ENCODE measurements around the gene TSPYL4.

TSPYL4 gene

DNA sequence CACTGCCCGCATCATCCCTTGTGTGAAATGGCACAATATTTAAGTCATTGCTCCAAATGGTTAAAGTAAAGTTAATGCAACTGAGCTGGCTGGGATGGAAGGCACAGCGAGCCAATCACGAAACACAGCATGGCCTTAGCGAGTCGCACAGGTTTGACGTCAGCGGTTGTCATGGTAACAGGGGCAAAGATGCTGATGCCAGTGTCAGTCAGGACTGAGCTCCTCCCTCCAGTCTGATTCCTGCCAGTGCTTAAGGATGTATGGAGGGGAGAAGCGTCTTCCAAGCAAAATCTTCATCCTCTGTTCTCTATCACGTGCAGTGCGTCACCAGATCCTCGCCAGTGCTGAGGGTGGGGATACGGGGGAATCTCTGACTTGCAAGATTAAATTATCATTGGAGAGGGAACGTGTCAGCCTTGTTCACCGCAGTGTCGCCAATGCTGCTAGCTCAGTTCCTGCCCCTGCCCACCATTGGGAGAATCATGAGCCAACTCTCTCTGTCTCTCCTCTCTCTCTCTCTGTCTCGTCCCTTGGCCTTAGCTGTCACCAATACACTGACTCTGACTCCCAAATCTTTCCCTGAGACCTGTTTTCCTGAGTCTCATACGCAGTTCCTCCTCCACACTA is 24.5 kb downstream of the TSPYL4 start:
- DNase-seq (ENCODE audit: low read depth in 2 of 2): peak; percentile 90 to 92

DNA sequence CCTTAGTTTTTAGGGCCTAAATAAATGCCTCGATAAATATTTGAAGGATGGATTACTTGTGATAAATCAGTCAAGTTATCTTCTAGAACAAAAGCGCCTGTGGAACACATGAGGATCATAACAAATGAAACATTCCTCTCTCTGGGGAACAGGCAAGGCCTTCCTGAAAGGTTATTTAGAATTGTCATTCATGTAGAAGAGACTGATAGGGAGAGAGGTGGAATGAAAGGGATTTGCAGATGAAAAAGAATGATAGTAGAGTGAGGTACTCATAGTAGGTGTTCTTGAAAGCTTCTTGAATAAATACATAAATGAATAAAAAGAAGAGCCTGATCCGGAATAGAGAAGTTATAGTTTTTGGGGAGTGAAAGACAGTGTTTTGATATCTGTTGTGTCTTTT is 30.5 kb downstream of the TSPYL4 start:
- DNase-seq (ENCODE audit: low read depth in 2 of 2): no peak

DNA sequence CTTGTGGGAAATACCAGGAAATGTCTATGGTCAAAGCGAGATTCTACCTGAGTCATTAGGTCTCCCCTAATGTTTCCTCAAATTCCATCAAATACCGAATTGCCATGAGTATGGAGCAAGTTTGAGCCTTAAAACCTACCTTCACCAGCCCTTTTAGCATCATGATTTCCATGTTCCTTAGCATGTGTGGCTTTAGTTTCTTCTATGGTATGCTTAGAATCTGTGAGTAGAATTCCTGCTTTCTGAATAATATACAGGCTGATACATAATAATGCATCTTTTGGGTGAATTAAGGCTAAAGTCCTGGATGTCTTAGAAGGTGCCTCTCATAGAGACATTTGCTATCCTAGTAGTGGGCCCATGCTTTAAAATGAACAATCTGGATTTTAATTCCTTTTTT is 32.0 kb downstream of the TSPYL4 start:
- DNase-seq (ENCODE audit: low read depth in 2 of 2): no peak

DNA sequence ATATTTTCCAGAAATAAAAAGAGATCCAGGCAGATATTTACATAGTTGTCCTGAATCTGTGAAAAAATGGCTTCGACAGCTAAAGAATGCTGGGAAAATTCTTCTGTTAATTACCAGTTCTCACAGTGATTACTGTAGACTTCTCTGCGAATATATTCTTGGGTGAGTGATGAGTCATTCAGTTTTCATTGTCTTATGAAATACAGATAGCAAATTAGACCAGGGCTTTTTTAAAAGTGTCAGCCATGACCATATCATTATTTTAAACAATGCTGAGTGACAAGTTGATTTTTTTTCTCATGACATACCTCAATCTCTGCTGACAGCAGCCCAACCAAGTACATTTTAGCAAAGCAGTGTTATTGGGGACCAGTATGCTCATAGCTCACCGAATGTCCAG is 32.8 kb downstream of the TSPYL4 start:
- DNase-seq (ENCODE audit: low read depth in 2 of 2): peak in 1 of 2 experiments; percentile 33

DNA sequence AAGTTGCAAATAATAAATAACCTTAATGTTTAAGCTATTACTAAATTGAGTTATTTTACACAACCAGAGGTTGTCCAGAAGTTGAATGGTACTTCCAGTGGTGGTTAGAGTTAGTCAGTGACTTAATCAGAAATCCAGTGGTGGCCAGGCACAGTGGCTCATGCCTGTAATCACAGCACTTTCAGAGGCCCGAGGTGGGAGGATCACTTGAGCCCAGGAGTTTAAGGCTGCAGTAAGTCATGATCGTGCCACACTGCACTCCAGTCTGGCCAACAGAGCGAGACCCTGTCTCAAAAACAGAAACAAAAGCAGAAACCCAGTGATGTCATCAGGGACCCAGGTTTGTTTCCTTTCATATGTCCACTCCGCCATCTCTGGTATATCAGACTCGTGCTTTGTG is 35.0 kb downstream of the TSPYL4 start:
- no peak for DNase-seq (ENCODE audit: low read depth in 2 of 2)

DNA sequence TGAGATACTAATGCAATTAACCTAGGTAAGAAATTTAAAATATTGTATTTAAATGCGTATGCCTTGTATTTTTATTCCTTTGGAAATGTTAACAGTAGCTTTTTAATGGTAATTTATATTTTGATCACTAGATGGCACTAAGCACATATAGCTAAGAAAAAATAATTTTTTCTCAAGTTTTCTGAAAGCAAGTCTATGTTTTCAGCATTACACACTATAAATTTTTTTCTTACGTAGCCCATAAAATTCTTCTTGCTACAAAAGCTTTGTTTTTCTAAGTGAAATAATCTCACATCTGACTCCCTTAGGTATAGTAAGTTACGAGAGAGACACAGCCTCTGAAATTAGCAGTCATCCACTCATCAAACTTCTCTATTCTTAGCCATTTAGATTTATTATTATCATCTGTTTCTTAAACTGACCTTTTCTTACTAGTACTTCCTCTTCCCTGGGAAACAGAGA is 35.7 kb downstream of the TSPYL4 start:
- DNase-seq (ENCODE audit: low read depth in 2 of 2): no peak

DNA sequence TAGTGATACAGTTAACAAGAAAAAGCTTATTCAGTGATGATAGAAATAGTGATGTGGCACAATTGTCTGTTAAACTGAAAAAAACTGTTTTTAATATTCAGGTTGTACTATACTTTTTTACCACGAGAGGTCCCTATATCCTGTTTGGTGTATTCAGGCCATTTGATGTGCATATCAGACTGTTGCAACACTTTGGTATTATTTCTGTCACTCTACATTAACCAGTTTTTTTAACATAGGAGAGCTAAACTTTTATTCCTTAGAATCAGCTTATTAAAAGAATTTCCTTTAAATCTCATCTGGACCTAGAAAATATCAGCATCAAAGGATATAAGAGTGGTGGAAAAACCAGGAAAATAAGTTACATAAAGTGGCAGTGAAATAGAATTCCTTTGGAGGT is 36.8 kb downstream of the TSPYL4 start:
- DNase-seq (ENCODE audit: low read depth in 2 of 2): peak in 1 of 2 experiments; percentile 32

DNA sequence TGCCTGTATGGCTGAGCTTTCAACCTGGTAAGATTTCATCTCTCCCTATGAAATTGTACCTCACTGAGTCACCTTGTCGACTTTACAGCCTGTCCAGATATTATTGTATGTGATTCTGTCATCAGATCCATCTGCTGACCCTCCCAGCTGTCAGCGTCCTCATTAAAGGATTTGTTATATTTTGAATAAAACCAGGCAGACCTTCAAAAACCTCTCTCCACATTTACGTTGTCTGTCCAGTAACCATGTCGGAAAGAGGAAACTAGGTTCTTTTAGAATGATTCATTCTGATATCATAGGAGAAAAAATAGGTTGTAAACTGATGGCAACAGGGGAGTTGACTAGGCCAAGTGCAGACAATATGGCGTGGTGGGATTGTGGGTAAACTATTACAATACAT is 38.5 kb downstream of the TSPYL4 start:
- DNase-seq (ENCODE audit: low read depth in 2 of 2): peak in 1 of 2 experiments; percentile 16

DNA sequence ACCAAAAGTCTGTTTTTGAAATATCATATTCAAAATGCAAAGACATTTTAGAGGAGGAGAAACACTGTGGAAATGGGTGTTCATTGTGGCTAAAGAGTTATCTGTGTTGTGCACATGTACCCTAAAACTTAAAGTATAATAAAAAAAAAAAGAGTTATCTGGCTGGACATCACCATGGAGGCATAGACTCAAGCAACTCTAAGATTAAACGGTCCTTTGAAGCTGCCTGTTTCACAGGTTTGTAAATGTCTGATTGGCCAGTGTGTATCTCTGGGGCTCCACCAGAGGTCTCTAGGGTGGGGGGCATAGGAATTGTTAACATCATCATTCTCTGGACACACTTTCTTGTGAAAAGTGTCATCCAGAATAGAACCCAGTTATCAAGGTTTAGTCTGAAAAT is 39.2 kb downstream of the TSPYL4 start:
- DNase-seq (ENCODE audit: low read depth in 2 of 2): no peak

DNA sequence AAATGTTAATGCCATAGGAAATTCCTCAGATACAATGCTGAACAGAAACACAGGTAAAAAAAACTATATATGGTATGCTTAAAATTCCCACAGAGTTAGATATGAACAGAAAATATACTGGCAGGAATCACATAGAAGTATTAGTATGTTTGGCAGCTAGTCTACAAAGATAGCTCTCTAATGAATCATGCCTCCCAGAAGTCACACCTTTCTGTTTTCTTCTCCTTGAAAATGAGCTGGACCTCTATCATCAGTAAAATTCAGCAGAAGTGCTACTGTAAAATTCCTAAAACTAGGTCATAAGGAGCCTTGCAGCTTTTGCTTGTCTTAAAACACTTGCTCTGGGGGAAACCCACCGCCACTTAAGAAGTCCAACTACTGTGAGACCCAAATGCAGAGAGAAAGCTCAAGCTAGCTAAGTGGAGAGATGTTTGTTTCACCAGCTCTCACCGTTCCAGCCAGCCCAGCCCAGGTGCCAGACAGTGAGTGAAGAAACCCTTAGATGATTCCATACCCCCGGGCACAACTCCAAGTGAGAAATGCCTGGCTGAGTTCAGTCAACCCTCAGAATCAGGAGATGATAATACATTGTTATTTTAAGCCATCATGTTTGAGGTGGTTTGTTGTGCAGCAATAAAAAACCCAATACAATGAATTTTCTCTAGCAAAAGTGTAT is 43.0 kb downstream of the TSPYL4 start:
- peak in 1 of 2 experiments; percentile 20 for DNase-seq (ENCODE audit: low read depth in 2 of 2)

DNA sequence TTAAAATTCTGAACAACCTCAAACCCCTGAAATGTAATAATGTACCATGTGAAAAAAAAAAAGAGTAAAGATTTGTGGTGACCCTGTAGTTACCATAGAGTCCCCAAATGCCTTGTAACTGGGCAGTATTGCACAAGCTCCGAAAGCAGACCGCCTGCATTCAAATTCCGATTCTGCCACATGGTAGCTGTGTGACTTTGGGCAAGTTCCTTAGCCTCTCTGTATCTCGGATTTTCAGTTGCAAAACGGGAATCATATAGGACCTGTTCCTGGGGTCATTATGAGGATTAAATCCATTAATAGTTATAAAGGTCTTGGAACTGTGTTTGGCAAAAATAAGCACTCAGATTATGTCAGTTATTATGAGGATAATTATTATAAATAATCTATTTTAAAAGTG is 43.6 kb downstream of the TSPYL4 start:
- no peak for DNase-seq (ENCODE audit: low read depth in 2 of 2)

DNA sequence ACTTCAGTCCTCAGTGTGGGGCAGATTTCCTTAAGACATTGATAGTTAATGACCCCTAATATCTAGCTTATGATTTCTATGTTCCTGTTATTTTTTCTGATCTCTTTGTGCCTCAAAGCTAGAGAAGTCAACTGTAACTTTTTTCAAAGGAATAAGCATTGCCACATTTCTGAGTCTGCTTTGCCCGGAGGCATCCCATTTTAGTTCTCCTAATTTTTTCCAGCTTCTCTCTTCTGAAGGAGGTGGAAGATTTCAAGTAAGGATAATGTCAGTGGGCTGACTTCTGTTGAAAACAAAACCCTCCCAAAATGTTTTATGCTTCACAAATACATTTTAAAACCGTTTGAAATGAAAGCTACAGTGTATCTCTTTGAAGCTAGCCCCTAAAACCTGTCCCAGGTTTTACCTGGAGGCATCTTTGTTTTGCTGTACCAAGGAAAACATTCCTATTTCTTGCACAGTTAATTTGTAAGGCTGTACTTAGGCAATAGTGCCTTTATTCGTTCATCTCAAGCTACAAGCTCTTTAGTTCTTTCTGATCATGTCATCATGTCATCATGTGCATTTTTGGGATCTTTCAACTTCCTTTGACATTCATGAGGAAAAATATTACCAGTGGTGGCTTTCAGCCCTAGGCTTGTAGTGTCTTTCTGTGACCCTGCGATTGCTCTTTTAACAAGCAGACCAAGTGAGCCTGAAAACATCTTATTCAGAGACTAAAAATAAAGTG is 45.7 kb downstream of the TSPYL4 start:
- DNase-seq (ENCODE audit: low read depth in 2 of 2): no peak

DNA sequence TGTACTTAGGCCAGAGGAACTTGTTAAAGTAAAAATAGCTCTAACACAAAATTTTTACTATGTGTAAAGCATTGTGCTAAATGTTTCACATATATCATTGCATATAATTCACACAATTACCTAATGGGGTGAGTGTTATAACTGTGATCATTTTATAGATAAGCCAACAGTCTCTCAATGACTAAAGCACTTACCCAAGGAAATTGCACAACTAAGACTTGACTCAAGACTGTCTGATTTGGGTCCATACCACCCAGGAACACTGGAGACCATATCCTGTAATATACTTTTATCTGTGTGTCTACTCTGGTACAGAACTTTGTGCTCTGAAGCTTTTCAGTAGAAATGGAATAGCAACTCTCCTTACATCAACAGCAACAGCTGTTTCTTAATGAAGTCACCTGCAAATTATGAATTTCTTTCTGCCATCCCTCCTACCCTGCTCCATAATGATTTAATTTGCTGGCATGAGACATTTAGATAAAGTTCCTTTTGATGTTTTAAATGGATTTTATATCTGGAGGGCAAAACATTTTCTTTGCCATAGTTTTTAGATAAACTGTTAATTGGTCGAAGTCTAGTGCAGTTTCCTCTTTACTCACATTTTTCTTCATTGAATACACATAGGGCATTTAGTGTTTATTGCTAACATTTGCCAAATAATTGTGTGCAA is 47.5 kb downstream of the TSPYL4 start:
- DNase-seq (ENCODE audit: low read depth in 2 of 2): peak; percentile 33 to 37

DNA sequence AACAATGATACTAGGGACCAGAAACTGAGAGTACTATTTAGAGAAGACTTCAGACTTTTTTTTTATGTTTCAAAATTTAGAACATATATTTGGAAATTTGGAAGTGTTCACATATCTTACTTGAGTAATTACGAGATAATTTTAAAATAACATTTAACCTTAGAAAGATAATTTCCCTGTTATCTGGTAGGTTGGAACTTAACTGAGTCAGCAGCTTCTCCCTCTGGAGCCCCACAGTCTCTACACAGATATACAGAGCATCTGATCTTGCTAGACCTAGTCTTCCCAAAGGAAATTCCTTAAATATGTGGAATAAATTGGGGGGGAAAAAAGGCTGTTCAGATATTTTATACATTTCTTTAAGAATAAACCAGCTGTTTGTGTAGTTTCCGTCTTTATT is 48.6 kb downstream of the TSPYL4 start:
- DNase-seq (ENCODE audit: low read depth in 2 of 2): no peak

DNA sequence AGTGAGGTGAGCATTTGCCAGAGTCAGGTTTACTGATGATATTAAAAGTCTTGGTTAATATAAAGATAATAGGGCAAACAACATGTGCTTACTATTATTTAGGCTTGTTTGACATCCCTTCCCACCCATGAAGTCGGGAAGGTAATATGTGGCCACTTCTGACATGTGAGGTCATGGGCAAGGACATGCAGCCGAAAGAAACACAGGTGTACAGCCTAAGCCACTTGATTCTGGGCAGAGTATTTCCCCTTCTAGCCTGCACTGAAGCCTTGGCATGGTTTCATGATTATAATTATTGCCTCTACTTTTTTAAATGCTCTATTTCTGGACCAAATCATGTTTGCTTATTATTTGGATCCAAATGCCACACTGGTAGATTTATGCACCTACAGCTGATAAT is 52.3 kb downstream of the TSPYL4 start:
- no peak for DNase-seq (ENCODE audit: low read depth in 2 of 2)

DNA sequence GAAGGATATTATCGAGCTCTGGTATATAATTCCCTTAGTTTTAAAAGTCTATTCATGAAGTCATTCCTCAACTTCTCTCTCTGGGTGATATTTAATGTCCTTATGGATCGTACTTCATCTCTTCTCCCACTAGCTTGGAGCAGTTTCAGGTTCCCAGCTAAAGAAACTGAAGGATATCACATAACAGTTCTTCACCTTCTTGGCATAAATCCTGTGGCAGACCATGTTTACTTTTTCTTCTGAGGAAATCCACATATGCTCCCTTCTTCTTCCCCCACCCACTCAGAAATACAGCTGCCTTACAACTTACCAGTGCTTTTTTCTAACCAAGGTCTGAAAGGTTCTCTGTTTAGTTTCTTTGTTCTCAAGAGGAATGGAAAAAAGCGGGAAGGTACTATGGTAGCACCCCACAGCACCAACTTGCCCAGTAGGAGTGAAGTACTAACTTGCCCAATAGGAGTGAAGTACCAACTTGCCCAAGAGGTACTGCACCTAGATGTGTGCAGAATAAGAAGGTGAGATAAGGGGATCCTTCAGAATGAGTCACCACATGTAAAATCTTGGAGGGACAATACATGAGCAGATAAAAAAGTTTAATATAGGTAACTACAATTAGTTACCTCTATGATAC is 53.1 kb downstream of the TSPYL4 start:
- no peak for DNase-seq (ENCODE audit: low read depth in 2 of 2)
